Body of pancreas (tissue), 4 donors: ENCODE results near the gene ARHGAP15. TPM values are rescaled to one million over a fixed set of nuclear protein-coding genes. Genes with fewer than 3 reads are reported as not detected.

Experiments
- ATAC-seq: fragments of 150-250 bp; one replicate; pipeline ENCODE4 v1.9.1; 2016
- DNase-seq, 4 donors: peaks; one replicate each; pipeline ENCODE4 v3.0.0-alpha.2; 2019
- H3K27ac ChIP-seq, 4 donors: fragments of 200-600 bp; sonication (generic); 1 replicate in 3 of 4; 2 replicates in 1 of 4; pipeline versions ENCODE4 v1.5.1 to v1.6.1; 2016 to 2019; ENCODE audit warnings: mild to moderate bottlenecking in 1 of 4, mixed read lengths in 1 of 4, moderate library complexity in 1 of 4
- H3K27me3 ChIP-seq, 2 donors: fragments of 200-600 bp; sonication (generic); one replicate each; pipeline ENCODE4 v1.6.0; 2016; ENCODE audit warnings: mild to moderate bottlenecking in 1 of 2
- H3K36me3 ChIP-seq, 2 donors: fragments of 200-600 bp; sonication (generic); replicated peaks in 1 of 2; 2 replicates each; pipeline ENCODE4 v1.5.1; 2016; ENCODE audit warnings: low read depth in 2 of 2; ENCODE audit not compliant: insufficient read depth in 1 of 2
- H3K4me1 ChIP-seq: fragments of 200-600 bp; sonication (generic); one replicate; pipeline ENCODE4 v1.6.0; 2016
- H3K4me3 ChIP-seq, 2 donors: fragments of 200-600 bp; sonication (generic); 1 replicate in 1 of 2; 2 replicates in 1 of 2; pipeline ENCODE4 v1.5.1; 2016 to 2019
- H3K9me3 ChIP-seq, 3 donors: fragments of 200-600 bp; sonication (generic); 1 replicate in 2 of 3; 2 replicates in 1 of 3; pipeline ENCODE4 v1.5.1; 2016
- POLR2A ChIP-seq, 3 donors: fragments of 450-650 bp; IDR thresholded peaks; one replicate each; pipeline ENCODE4 v1.6.1; 2016; ENCODE audit warnings: antibody characterized with exemption in 3 of 3, mild to moderate bottlenecking in 2 of 3
- WGBS, 2 donors: methylation state at CpG; one replicate each; pipeline ENCODE4 v1.1.5; 2017; 5-methylcytosine and 5-hydroxymethylcytosine counted together
- intact Hi-C: fragments of 100-400 bp; cut with DNase I; formaldehyde crosslinking; loops from one replicate; pipeline ENCODE4 v1.15.1; 2023
- total RNA-seq, 2 donors: library from RNA; depleted of rRNA; stranded (reverse); fragments of >200 nt; gene quantifications; one replicate each; pipeline ENCODE4 v1.1.0, GENCODE V29; 2016
- TF ChIP-seq, protein P1 (sequence below), 7 experiments: fragments of 450-650 bp in 4 of 7; fragments of 200-600 bp in 3 of 7; sonication (generic) in 3 of 7; IDR thresholded peaks; one replicate each; pipeline ENCODE4 v1.5.1; 2016 to 2019; ENCODE audit warnings: antibody characterized with exemption in 7 of 7

ARHGAP15 gene
- total RNA-seq, 2 donors from 2014 or later, result 1.3 TPM; not detected in 1

DNA sequence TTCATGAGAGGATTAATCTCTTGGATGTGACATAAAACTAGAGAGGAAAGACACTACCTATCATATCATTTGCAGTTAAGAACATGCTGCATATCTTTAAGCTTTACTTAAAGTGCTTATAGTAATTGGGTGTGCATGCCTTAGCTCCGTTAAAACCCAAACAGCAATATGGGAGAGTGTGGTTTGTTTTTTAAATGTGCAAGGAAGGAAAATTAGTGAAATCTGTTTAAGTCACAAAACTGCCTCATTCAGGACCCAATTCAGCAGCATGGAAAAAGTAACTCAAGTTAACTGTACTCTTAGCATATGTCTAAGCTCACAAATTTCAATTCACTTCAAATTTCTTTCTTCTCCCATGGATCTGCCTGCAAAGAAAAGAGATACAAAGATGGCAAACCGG is 182.2 kb downstream of the ARHGAP15 start:
- WGBS, 2 donors, result 61 to 77% methylated on average over 2 of the region's 2 CpGs
- Histone ChIP-seq H3K36me3 (no peaks in the 10 kb centered on the region), H3K27ac (no peak overlapping the region), H3K4me3 (no peak overlapping the region), H3K9me3 (no peaks in the 10 kb centered on the region), H3K4me1 (no peaks in the 10 kb centered on the region), H3K27me3 (no peaks in the 10 kb centered on the region)
- no peak for ATAC-seq
- DNase-seq, result no peak
- intact Hi-C loops, result no loop called here
- no peak for TF ChIP-seq POLR2A (IDR thresholded peaks at IDR 0.05)
- TF ChIP-seq, protein P1, sequence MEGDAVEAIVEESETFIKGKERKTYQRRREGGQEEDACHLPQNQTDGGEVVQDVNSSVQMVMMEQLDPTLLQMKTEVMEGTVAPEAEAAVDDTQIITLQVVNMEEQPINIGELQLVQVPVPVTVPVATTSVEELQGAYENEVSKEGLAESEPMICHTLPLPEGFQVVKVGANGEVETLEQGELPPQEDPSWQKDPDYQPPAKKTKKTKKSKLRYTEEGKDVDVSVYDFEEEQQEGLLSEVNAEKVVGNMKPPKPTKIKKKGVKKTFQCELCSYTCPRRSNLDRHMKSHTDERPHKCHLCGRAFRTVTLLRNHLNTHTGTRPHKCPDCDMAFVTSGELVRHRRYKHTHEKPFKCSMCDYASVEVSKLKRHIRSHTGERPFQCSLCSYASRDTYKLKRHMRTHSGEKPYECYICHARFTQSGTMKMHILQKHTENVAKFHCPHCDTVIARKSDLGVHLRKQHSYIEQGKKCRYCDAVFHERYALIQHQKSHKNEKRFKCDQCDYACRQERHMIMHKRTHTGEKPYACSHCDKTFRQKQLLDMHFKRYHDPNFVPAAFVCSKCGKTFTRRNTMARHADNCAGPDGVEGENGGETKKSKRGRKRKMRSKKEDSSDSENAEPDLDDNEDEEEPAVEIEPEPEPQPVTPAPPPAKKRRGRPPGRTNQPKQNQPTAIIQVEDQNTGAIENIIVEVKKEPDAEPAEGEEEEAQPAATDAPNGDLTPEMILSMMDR (IDR thresholded peaks at IDR 0.05), result no peak

DNA sequence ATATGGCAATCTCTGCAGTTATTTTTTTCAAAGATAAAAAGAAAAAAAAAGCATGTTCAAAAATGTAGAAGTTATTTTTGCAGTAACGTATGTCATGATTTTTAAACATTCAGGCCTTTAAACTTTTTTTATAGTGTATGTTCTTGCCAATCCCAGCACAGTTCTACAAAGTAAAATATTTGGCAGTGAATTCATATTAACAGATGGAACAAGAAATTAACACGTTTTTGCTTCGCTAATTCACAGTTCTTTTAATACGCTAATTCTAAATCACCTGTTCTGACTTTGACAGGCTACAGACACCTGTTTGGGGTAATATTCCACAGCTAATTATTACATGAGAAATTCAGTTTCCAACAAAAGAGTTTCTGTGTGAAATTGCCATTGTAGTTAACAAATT is 183.2 kb downstream of the ARHGAP15 start:
- H3K4me3 ChIP-seq, result no peak overlapping the region
- H3K9me3 ChIP-seq, result no peaks in the 10 kb centered on the region
- no peak overlapping the region for H3K27ac ChIP-seq
- DNase-seq, result no peak
- TF ChIP-seq POLR2A (IDR thresholded peaks at IDR 0.05), result no peak
- TF ChIP-seq, protein P1 (IDR thresholded peaks at IDR 0.05), result no peak
- H3K36me3 ChIP-seq, result no peaks in the 10 kb centered on the region
- 82 to 88% methylated on average over 4 of the region's 4 CpGs for WGBS, 2 donors
- no peak for ATAC-seq
- intact Hi-C loops, result no loop called here
- no peaks in the 10 kb centered on the region for H3K27me3 ChIP-seq
- H3K4me1 ChIP-seq, result no peaks in the 10 kb centered on the region

DNA sequence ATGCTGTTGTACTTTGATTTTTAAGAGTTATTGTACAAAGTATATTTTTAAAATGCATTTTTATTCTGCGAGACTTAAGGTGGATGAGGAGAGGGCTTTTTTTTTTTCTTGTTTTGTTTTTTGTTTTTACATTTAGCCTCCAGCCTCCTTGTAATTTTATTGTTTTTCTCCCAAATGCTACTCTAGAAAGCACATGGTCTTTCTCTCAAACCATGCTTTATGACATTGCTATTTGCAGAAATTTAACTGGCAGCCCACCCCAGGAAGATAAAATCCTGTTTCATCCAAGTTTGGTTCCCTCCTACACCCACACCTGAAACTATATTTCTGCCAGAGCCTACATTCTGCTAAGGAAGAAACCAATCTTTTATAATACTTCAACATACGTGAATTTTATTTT is 184.6 kb downstream of the ARHGAP15 start:
- Histone ChIP-seq H3K36me3 (no peaks in the 10 kb centered on the region), H3K27me3 (no peaks in the 10 kb centered on the region), H3K4me3 (no peak overlapping the region), H3K27ac (no peak overlapping the region), H3K4me1 (no peaks in the 10 kb centered on the region), H3K9me3 (no peaks in the 10 kb centered on the region)
- TF ChIP-seq, protein P1 (IDR thresholded peaks at IDR 0.05), result no peak
- no peak for TF ChIP-seq POLR2A (IDR thresholded peaks at IDR 0.05)
- DNase-seq (no peak), ATAC-seq (no peak)
- 77 to 85% methylated on average over 2 of the region's 2 CpGs for WGBS, 2 donors
- intact Hi-C loops, result no loop called here

DNA sequence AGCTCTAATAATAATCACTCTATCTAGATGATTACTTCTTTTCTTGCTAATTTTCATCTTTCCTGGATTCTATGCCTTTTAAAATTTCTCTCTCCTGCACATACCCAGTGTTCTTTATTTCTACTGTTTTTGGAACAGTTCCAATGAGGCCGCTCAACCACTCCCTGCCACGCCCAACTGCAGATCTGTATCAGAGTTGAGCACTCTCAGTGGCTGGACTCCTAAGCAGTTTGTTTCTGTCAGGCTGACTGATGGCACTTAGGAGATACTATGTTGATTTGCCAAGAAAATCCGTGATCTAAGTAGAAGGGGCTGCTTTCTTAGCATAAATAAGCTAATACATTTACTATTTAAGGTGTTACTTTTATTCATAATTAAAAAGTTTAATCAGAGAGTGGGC is 192.8 kb downstream of the ARHGAP15 start:
- Histone ChIP-seq H3K27ac (no peak overlapping the region), H3K36me3 (no peaks in the 10 kb centered on the region), H3K27me3 (no peaks in the 10 kb centered on the region), H3K9me3 (no peaks in the 10 kb centered on the region), H3K4me1 (no peaks in the 10 kb centered on the region), H3K4me3 (no peak overlapping the region)
- DNase-seq (no peak), ATAC-seq (no peak)
- WGBS, 2 donors, result 76 to 78% methylated on average over 3 of the region's 3 CpGs
- intact Hi-C loops, result no loop called here
- TF ChIP-seq POLR2A (IDR thresholded peaks at IDR 0.05), result no peak
- TF ChIP-seq, protein P1 (IDR thresholded peaks at IDR 0.05), result no peak

DNA sequence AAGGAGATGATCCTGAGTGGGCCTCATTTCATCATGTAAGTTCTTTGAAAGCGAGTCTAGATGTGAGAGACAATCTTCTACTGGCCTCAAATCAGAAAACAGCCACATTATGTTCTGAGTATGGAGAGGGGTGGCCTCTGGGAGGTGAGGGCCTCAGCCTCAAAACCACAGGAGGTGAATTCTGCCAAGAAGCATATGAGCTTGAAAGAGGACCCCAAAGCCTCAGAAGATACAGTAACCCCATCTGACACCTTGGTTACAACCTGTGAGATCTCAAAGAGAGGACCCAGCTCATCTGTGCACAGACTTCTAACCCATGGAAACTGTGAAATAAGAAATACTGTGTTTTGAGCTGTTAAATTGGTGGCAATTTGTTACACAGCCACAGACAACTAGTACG is 200.1 kb downstream of the ARHGAP15 start:
- no peaks in the 10 kb centered on the region for H3K9me3 ChIP-seq
- no peak overlapping the region for H3K27ac ChIP-seq
- DNase-seq (no peak), ATAC-seq (no peak)
- intact Hi-C loops, result no loop called here
- no peaks in the 10 kb centered on the region for H3K4me1 ChIP-seq
- H3K27me3 ChIP-seq, result no peaks in the 10 kb centered on the region
- 91 to 92% methylated on average over 2 of the region's 2 CpGs for WGBS, 2 donors
- no peak overlapping the region for H3K4me3 ChIP-seq
- TF ChIP-seq, protein P1 (IDR thresholded peaks at IDR 0.05), result no peak
- TF ChIP-seq POLR2A (IDR thresholded peaks at IDR 0.05), result no peak
- H3K36me3 ChIP-seq, result no peaks in the 10 kb centered on the region
